ENCODE results near the gene TBC1D1.

The TBC1D1 gene

DNA sequence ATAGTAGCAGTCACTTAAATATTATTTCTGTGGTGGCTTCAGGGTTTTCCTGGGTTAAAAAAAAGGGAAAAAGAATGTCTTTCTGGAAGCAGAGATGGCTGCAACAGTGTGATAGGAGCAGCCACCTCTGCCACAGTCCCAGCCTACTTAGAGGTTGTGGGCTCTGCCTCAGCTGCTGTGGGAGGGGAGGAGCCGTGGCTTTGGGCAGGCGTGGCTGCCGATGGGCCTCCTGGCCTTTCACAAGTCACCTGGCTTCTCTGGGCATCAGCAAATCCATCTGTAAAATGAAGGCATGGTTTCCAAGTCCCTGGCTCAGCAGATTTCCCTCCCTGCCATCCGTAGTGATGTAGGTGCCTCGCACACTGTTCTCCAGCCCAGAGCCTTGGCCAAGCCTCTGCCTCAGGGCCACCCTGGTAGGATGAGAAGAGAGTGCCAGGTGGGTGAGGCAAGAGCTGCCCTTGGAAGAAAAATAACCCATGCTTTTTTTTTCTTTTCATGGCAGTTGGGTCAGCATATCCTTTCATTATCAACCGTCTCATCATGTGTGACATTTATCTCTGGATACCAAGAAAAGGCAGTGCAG, 135.4 kb downstream of the TBC1D1 start:
- peaks cover 4% of the 10 kb centered on the region; the same call in 1 of the 2 replicates for H3K79me2 ChIP-seq (ENCODE audit: insufficient read depth, low read length)
- H3K36me3 ChIP-seq (ENCODE audit: insufficient read depth, low read length): peaks cover 100% of the 10 kb centered on the region
- H3K4me3 ChIP-seq (ENCODE audit: low read depth, low read length, poor library complexity, severe bottlenecking): no peak overlapping the region
- H3K27me3 ChIP-seq (ENCODE audit: insufficient read depth, low read length): no peaks in the 10 kb centered on the region
- no peaks in the 10 kb centered on the region for H4K20me1 ChIP-seq (ENCODE audit: insufficient read depth, low read length)
- H3F3A ChIP-seq (ENCODE audit: insufficient read depth, low read length): no peaks in the 10 kb centered on the region; the same call in 1 of the 2 replicates
- H3K9me2 ChIP-seq (ENCODE audit: low read depth, low read length): no peaks in the 10 kb centered on the region
- no peak overlapping the region for H3K4me2 ChIP-seq (ENCODE audit: low read length)
- H3K4me1 ChIP-seq (ENCODE audit: insufficient read depth, low read length, severe bottlenecking): peaks cover 20% of the 10 kb centered on the region
- no peaks in the 10 kb centered on the region for H3K9me3 ChIP-seq (ENCODE audit: low read length)
- H2AFZ ChIP-seq (ENCODE audit: low read length): no peak overlapping the region
- no peak overlapping the region for H3K9ac ChIP-seq (ENCODE audit: low read length)
- H3K27ac ChIP-seq (ENCODE audit: low read depth, low read length, poor library complexity, severe bottlenecking): no peak overlapping the region
- TF ChIP-seq EZH2 (IDR thresholded peaks at IDR 0.05; ENCODE audit: borderline replicate concordance, low read length): no peak
- TF ChIP-seq, protein P1, sequence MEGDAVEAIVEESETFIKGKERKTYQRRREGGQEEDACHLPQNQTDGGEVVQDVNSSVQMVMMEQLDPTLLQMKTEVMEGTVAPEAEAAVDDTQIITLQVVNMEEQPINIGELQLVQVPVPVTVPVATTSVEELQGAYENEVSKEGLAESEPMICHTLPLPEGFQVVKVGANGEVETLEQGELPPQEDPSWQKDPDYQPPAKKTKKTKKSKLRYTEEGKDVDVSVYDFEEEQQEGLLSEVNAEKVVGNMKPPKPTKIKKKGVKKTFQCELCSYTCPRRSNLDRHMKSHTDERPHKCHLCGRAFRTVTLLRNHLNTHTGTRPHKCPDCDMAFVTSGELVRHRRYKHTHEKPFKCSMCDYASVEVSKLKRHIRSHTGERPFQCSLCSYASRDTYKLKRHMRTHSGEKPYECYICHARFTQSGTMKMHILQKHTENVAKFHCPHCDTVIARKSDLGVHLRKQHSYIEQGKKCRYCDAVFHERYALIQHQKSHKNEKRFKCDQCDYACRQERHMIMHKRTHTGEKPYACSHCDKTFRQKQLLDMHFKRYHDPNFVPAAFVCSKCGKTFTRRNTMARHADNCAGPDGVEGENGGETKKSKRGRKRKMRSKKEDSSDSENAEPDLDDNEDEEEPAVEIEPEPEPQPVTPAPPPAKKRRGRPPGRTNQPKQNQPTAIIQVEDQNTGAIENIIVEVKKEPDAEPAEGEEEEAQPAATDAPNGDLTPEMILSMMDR (IDR thresholded peaks at IDR 0.05; ENCODE audit: low read length): no peak

DNA sequence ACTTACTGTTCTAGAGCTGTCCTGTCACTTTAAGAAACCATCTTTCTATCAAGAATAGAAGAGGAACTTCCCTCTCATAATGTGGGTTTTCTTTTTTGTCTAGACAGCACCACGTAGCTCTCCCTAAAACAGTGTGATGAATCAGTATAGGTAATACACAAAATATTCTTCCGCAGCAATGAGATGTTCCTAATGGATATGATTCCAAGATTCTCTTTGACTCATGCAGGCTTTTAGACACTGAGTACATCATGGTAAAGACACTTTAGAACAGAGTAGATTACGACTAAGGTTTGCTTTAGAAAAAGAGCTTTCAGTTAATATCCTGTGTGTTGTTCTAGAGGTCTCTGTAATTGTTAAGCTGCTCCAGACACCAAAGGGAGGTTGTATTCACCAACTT, 139.1 kb downstream of the TBC1D1 start:
- H3K9me2 ChIP-seq (ENCODE audit: low read depth, low read length): no peaks in the 10 kb centered on the region
- H3K36me3 ChIP-seq (ENCODE audit: insufficient read depth, low read length): peaks cover 96% of the 10 kb centered on the region
- no peak overlapping the region for H3K4me3 ChIP-seq (ENCODE audit: low read depth, low read length, poor library complexity, severe bottlenecking)
- H3K4me1 ChIP-seq (ENCODE audit: insufficient read depth, low read length, severe bottlenecking): peaks cover 25% of the 10 kb centered on the region
- no peaks in the 10 kb centered on the region for H3K27me3 ChIP-seq (ENCODE audit: insufficient read depth, low read length)
- H3K9ac ChIP-seq (ENCODE audit: low read length): no peak overlapping the region
- TF ChIP-seq EZH2 (IDR thresholded peaks at IDR 0.05; ENCODE audit: borderline replicate concordance, low read length): no peak
- TF ChIP-seq, protein P1 (IDR thresholded peaks at IDR 0.05; ENCODE audit: low read length): no peak
- no peak overlapping the region for H3K4me2 ChIP-seq (ENCODE audit: low read length)
- H3K79me2 ChIP-seq (ENCODE audit: insufficient read depth, low read length): no peaks in the 10 kb centered on the region
- no peaks in the 10 kb centered on the region for H3F3A ChIP-seq (ENCODE audit: insufficient read depth, low read length)
- H4K20me1 ChIP-seq (ENCODE audit: insufficient read depth, low read length): no peaks in the 10 kb centered on the region
- no peak overlapping the region for H2AFZ ChIP-seq (ENCODE audit: low read length)
- peak overlapping the region; percentile 31 for H3K27ac ChIP-seq (ENCODE audit: low read depth, low read length, poor library complexity, severe bottlenecking)
- H3K9me3 ChIP-seq (ENCODE audit: low read length): no peaks in the 10 kb centered on the region

DNA sequence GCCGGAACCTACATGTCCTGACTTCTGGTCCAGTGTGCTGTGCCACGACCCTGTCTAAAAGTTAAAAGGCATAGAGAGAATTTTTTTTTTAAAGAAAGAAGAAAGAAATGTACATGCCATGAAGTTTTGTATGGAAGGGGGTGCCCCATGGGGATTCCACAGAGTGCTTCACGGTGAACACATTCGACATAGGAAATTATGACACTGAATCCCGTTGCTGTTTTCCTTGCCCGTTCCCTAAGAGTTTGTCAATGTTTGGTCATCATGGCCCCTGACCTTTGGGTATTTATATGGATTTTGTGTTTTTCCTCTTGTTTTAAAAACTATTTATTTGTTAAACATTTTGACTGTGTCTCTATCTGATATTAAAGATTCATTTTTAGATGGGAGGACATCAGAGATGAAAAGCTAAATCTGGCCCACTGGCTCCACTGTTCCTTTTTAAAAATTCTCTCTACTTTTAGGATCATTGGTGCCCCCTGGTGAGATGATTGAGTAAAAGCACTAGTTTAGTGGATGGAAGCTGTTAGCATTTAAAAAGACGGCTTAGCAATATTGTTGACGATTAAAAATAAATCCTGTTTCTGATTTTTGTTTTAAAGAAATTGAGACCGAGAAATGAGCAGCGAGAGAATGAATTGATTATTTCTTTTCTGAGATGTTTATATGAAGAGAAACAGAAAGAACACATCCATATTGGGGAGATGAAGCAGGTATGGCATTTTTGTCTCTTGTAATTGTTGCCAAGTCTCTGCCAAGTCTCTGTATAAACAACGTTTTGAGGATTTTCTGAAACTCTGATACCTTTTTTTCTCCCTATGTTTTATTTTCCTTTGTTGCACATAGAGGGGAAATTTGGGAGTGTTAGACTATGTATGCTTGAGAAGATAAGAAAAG, 144.3 kb downstream of the TBC1D1 start:
- H3K4me3 ChIP-seq (ENCODE audit: low read depth, low read length, poor library complexity, severe bottlenecking): no peak overlapping the region
- H3K9me3 ChIP-seq (ENCODE audit: low read length): no peaks in the 10 kb centered on the region
- peaks cover 95% of the 10 kb centered on the region for H3K36me3 ChIP-seq (ENCODE audit: insufficient read depth, low read length)
- TF ChIP-seq, protein P1 (IDR thresholded peaks at IDR 0.05; ENCODE audit: low read length): peak; percentile 78
- no peak for TF ChIP-seq EZH2 (IDR thresholded peaks at IDR 0.05; ENCODE audit: borderline replicate concordance, low read length)
- H3K27ac ChIP-seq (ENCODE audit: low read depth, low read length, poor library complexity, severe bottlenecking): peak overlapping the region; percentile 37
- peaks cover 6% of the 10 kb centered on the region; the same call in 1 of the 2 replicates for H3K79me2 ChIP-seq (ENCODE audit: insufficient read depth, low read length)
- no peak overlapping the region for H3K4me2 ChIP-seq (ENCODE audit: low read length)
- H3K4me1 ChIP-seq (ENCODE audit: insufficient read depth, low read length, severe bottlenecking): peaks cover 8% of the 10 kb centered on the region
- H2AFZ ChIP-seq (ENCODE audit: low read length): no peak overlapping the region
- H3F3A ChIP-seq (ENCODE audit: insufficient read depth, low read length): no peaks in the 10 kb centered on the region
- no peaks in the 10 kb centered on the region for H4K20me1 ChIP-seq (ENCODE audit: insufficient read depth, low read length)
- no peaks in the 10 kb centered on the region for H3K27me3 ChIP-seq (ENCODE audit: insufficient read depth, low read length)
- H3K9ac ChIP-seq (ENCODE audit: low read length): no peak overlapping the region
- no peaks in the 10 kb centered on the region for H3K9me2 ChIP-seq (ENCODE audit: low read depth, low read length)
